WI38 (cell line): ENCODE data around the gene ZNF71.

Experiments
- H3K4me3 ChIP-seq: 2 replicates; pipeline ENCODE4 v1.5.1; 2011; ENCODE audit warnings: low read depth, mild to moderate bottlenecking, control low read depth, low read length
- CTCF ChIP-seq: IDR thresholded peaks from 2 replicates; pipeline ENCODE4 v1.5.1; 2012; ENCODE audit warnings: low read depth, mild to moderate bottlenecking, control low read depth, low read length

ZNF71 gene

DNA sequence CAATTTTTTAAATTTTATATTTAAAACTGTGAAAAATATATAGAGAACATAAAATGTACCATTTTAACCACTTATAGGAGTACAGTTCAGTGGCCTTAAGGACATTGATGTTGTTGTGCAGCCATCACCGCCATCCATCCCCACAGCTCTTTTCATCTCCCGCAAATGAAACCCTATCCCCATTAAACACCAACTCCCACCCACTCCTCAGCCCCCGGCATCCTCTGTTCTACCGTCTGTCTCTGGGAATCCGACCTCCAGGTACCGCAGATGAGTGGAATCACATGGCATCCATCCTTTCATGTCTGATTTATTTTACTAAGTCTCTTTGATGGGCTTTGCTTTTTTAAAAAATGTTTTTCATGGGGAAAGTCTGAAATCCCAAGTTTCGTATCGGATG is 24.0 kb downstream of the ZNF71 start:
- TF ChIP-seq CTCF = no peak
- H3K4me3 ChIP-seq = no peak overlapping the region

DNA sequence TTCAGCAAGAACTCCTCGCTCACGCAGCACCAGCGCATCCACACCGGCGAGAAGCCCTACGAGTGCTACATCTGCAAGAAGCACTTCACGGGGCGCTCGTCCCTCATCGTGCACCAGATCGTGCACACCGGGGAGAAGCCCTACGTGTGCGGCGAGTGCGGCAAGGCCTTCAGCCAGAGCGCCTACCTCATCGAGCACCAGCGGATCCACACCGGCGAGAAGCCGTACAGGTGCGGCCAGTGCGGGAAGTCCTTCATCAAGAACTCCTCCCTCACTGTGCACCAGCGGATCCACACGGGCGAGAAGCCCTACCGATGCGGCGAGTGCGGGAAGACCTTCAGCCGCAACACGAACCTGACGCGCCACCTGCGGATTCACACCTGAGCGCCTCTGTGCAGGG is 27.3 kb downstream of the ZNF71 start:
- TF ChIP-seq CTCF = no peak
- no peak overlapping the region for H3K4me3 ChIP-seq

DNA sequence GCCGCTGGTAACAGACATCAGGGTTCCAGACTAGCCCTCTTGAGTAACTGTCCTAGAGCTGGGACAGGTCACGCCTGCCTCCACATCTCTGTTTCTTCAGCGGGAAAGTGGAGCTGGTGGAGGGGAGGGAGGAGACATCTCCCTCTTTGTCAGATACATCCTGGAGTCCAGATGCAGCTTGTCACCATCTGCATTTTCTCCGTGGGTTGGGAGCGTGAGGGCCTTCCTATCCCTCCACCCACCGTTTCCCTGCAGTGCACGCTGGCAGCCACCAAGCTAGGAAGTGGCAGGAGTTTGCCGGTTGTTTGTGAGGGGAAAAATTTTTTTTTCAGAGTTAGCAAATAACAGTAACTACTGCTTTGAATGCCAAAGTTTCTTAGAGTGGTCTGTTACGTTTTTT is 27.9 kb downstream of the ZNF71 start:
- H3K4me3 ChIP-seq = no peak overlapping the region
- no peak for TF ChIP-seq CTCF

DNA sequence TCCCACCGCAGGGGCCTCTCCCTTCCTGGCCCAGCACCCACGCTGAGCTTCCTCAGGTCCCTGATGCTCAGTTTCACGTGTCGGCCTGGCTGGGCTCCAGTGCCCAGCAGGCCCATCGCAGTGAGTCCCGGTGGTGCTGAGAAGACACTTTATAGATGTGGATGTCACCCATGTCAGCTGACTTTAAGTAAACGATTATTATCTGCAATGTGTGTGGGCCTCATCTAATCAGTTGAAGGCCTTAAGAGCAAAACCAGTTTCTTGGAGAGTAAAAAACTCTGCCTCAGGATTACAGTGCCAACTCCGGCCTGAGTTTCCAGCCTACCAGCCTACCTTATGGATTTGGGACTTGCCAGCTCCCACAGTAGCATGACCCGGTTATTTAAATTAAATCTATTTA is 30.6 kb downstream of the ZNF71 start:
- TF ChIP-seq CTCF = no peak

DNA sequence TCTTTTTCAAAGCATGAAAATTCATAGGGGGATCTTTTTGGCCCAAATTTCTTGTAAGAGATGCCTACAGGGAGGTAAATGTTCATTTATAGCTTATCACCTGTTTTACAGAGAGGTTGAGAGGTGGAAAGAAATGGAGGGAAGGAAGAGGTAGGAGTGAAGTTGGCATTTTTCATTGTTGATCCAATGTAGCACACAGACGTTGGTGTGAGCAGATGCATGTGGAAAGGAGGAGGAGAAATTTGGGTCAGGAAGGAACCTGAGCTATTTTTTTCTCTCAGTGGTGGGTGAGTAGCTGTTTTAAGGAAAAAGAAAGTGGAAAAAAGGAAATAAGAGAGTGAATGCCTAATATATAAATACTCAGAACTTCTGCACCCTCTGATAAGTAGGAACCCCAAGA is 37.9 kb downstream of the ZNF71 start:
- no peak overlapping the region for H3K4me3 ChIP-seq
- no peak for TF ChIP-seq CTCF

More for the DNA sequence above, 30.6 kb downstream of the ZNF71 start:
- H3K4me3 ChIP-seq = no peak overlapping the region

DNA sequence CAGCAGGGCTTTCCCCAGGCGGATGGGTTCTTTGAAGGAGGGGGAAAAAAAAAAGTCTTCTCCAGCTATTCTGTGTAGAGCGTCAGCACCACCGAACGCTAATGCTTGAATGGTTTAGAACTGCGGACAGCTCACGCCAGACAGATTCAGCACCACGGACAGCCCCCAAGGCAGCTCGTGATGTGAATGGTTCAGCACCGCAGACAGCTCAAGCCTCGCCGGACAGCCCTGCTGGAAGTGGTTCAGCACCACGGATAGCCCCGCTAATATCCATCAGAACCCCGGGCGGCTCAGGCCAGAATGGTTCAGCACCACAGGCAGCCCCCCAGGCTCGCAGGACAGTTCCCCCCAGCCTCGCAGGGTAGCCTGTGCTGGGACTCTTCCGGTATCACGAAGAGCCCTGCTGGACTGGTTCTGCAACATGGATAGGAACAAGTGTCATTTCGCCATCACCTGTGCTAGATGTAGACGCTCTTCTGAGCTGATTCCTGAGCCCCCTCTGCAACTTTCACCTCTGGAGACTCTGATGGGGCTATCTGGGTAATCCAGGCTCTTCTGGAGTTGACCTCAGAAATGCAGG is 43.0 kb downstream of the ZNF71 start:
- TF ChIP-seq CTCF = no peak
- H3K4me3 ChIP-seq = no peak overlapping the region

GRCh38 chr19:56639217-56639616 is 44.1 kb downstream of the ZNF71 start:
- TF ChIP-seq CTCF = no peak
- H3K4me3 ChIP-seq = no peak overlapping the region
